Stimulated activated CD8-positive, alpha-beta memory T cell treated with anti-CD3 and anti-CD28 coated beads, Interleukin-7, amount 100 ng/mL, for 1 hour (primary cell): Measurements from ENCODE around the gene CCDC57.

ENCODE experiments used
- DNase-seq, 2 donors: peaks; one replicate each; pipeline ENCODE4 v3.0.0-alpha.2; 2020; ENCODE audit warnings: low read depth in 2 of 2

The CCDC57 gene

DNA sequence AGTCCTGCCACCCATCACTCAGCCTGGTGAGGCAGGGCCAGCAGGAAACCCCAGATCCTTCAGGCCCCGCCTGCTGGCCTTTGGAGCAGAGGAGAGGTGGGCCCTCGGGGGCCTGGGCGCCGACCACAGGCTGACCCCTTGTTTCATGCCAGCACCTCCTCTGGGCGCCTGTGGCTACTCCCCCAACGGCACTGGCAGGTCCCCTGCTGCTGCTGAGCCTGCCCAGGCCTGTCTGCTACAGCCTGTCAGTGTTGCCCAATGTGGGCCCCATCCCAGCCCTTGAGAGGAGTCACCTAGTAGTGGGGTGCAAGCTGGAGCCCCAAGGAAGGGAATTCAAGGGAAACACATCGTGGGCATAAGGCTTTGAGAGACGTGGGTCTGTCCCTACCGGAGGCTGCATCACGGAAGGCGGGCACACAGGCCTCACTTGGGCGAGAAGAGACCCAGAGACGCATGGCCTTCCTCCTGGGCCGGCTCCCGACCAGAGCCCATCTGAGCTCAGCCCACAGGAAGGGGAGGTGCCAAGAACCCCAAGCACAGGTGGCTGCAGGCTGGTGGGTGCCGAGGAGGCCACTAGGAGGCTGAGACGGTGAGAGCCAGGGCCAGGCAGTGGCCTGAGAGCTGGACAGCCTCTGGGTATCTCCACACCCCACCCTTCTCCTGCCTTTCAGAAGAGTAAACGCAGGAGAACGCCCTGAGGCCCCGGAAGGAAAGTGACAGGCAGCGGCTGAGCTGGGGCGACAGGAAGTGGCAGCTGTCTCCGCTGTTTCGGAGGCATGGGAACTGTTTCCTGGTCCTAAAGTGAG, 106.6 kb downstream of the CCDC57 start:
- peak; percentile 9 to 34 for DNase-seq

DNA sequence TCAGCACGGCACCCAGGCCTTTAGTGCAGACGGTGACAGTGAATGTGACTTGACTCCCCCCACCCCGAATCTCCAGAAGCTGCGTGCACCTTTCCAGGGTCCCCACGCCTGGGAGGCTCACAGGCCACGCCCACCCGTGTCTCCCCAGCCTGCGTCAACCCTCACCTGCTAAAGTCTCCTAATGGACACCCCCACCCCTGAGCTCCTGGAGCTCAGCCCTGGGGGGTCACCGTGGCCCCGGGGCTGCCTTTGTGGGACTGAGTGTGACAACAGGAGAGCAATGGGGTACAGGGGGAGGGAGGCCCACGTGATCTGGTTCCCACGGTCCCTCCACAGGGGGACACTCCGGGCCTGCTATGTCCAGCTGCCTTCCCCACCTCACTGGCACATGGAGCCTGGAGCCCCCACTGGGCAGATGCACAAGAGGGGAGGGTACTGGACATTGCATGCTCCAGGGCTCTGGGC, 107.2 kb downstream of the CCDC57 start:
- DNase-seq = no peak

DNA sequence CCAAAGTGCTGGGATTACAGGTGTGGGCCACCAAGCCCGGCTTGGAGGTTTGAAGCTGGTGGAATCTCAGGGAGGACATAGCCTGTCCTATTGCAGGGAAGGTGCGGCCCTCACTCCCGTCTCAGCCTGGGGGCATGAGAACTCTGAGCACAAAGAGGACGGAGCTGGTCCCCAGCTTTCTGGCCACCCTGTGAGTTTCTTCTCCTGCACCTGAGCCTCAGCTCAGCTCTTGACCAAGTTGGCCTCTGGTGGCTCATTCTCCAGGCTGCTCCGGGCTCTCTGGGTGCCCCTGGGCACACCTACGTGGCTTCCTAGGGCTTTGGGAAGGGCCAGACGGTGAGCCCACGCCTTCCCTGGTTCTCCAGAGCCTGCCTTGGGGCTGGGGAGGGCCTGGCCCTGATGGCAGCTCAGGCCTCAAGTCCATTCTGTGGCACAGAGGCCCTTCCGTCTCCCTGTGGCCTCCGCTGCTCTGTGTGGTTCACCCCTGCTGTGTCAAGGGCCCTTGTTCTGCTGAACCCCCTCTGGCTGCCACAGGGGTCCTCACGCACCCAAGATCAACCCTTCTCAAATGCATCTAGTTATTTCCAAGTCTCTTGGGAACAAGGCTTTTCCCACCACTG, 107.7 kb downstream of the CCDC57 start:
- no peak for DNase-seq

DNA sequence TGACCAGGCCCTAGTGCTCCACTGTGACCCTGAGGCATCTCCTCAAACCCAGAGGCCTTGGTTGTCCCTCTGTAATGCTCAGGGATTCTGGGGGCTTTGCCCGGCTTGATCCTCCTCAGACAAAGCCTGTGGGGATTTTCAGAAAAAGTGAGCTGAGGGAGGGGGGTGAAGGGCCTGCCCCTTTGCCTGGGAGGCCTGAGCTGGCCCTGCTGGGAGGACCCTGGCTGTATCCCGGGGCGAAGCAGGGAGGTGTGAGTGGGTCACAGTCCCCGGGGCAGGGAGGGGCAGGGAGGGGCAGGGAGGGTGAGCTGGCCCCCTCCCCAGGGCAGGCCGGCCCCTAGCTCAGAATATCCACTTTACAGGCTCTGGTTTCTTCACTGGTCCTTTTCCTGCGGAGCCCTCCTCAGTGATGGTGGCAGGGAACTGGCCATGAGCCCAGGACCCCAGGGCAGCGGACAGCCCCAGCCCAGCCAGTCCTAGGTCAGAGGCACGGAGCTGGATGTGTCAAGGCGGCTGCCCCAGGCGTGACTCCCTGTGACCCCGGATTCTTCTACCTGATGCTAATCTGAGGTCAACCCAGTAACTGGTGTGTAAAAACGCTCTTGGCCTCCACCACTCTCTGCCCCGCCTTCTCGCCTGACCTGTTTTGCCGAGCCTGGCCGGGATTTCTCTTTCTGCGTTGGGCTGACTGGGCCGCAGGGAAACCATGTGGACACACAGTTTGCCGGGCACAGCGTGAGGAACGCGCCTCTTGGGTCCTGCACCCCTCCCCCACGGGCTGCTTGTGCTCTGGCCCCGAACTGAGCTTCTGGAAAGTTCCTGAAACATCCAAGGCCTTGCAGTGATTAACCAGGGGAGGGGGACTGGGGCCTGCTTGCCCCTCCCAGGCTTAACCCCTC, 108.8 kb downstream of the CCDC57 start:
- DNase-seq = no peak

DNA sequence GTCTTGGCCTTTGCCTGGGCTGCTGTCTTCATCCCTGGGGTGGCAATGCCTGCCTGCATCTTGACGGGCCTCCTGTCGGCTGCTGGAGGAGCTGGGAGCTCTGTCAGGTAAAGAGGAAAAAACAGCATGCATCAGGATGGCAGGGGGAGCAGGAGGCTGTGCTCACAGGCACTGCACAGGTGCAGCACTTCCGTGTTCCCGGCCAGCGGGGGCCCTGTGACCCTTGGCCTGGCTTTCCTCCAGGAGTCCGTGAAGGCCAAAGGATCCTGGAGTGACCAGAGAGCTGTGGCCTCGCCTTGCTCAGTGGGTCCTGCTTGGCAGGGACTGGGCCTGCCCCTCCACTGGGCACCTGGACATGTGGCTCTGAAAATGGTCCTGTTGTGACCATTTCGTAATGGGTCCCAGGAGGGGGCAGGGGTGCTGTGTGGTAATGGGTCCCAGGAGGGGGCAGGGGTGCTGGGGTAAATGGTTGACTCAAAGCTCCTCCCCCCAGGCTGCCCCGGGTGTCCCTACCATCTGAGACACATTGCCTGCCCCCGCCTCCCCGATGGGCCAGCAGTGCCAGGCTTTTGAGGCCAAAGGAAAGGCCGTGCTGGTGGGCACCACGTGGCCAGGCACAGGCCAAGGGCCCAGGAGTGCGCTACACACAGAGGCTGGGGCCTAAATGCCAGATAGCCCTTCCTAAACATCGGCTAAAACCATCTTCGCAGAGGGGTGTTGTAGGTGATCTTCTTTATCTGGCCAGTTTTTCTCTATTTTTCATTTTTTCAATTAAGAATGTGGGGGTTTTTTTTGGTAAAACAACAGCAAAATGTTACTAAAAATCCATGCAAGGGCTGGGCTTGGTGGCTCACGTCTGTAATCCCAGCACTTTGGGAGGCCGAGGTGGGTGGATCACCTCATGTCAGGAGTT, 110.6 kb downstream of the CCDC57 start:
- DNase-seq = no peak

DNA sequence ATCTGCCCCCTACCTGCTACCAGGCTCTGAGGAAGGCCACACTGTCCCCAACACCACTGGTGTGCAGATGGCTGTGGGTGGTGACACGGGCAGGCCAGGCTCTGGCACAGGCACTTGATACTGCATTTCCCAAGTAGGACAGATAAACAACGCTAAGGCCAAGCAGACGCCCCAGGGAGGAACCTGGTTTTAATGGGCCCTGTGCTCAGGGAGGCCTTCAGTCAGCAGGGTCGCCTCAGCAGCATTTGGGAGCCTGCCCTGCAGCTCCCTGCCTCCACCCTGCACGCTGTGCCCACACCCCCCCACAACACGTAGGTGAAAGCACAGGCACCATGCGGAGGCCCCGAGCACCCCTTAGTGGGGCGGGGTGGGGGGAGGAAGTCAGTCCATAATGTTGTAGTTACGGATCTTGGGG, 111.3 kb downstream of the CCDC57 start:
- no peak for DNase-seq

DNA sequence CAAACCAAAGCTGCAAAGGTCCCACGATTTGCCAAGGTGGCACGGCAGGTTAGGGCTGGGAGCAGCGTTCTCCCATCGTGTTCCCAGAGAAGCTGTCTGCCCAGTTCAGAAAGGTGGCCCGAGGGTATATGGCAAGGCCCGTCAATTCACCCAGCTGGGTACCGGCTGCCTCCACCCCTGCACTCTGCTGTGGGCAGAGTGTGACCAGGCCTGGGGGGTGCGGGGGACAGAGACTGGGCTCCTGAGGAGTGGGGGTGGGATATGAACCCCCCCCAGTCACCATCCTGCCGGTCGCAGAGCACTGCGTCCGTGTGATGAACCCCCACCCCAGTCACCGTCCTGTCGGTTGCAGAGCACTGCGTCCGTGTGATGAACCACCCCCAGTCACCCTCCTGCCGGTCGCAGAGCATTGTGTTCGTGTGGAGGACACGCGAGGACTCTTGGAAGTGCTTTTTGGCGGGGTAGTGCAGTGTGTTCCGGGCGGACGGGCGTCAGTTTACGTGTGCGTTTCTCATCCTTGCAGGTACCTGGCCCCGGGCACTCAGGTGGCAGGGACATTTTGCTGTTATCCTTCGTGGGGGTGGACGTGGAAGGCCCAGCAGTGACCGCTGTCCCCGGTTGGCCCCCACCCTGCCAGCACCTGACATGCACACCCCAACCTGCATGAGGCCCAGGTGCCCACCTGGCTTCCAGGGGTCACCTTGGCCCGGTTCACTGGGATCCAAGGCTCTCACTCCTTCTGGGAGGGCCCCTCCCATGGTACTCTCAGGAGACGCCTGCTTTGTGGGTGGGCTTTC, 111.9 kb downstream of the CCDC57 start:
- DNase-seq = no peak

DNA sequence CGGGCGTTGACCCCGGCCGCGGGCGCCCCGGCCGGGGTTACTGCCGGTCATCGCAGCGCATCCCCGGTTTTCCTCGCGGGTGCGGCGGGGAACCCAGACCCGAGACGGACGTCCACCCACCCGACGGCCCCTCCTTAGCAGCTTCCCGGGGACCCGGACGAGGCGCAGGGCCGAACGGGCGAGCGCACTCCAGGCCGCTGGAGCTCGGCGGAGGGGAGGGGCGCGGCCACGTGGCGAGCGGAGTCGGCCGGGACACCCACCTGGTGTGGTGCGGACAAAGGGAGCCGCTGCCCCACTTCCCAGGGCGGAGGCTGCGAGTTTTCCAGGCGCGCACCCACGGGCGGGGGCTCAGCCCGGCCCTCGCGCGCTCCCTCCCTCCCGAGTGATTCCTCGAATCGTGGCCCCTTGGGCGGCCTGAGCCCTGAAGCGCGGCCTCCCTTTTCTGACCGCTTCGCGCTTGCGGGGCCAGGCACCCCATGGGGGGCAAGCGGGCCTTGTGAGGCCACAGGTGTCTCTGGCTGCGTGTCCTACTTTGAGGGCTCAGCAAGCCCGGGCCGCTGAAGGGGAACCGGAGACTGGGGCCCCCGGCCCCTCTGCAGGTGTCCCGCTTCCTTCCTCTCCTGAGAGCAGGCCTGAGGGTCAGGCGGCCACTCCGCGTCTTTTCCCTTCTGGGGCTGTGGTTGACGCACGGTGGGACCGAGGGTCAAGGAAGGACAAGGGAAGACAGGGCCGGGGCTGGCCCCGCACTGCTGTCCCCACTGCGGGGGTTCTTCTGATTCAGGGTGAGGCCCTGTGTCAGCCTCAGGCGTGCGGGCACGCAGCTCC, 113.5 kb downstream of the CCDC57 start:
- DNase-seq = no peak

DNA sequence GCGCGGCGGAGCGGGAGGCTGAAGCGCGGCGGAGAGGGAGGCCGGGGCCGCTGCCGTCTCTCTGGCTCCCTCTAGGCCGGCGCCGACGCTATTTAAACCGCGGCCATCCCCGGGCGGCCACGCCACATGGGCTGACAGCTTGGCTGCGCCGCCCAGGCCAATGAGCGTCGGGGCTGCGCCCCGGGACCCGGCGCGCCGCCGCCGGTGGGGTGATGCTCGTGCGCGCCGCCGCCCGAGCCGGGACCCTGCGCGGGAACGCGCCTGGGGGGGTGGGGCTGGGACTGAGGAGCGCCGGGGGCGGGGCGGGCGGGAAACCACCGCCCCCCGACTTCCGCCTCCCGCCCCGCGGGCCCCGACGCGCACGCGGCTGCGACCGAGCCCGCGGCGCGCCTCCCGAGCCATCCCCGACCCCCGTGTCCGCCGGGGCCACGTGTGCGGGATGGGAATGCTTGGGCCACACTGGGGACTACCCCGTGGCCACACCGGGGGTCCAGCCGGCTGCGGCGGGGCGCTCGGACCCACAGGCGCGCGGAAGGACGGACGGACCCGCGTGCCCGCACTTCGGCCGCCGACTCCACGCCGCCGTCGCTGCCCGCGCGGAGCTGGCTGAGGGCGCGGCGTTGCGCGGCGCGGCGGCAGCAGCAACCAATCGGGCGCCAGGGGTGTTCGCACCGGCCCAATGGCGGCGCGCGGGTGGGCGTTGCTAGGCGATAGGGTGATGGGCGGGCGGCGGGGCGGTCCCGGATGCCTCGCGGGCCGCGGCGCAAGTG, 114.3 kb downstream of the CCDC57 start, which contains the start of gene FASN:
Gene FASN (minus strand): TSS at position 68 of the 770 bp plus-strand sequence. CDS start 1,791 bp downstream, outside the sequence.
- peak; percentile 80 to 81 for DNase-seq

DNA sequence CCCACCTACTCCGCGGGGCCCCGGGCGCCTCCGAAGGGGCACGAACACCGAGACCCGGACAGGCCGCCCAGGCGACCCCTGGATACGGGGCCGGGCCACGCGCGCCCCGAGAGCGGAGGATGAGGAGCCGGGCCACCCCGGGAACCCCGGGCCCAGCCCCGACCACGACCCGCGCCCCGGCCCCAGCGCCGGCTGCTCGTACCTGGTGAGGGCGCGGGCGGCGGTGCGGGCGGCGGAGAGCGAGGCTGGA, 114.8 kb downstream of the CCDC57 start:
- DNase-seq = no peak

DNA sequence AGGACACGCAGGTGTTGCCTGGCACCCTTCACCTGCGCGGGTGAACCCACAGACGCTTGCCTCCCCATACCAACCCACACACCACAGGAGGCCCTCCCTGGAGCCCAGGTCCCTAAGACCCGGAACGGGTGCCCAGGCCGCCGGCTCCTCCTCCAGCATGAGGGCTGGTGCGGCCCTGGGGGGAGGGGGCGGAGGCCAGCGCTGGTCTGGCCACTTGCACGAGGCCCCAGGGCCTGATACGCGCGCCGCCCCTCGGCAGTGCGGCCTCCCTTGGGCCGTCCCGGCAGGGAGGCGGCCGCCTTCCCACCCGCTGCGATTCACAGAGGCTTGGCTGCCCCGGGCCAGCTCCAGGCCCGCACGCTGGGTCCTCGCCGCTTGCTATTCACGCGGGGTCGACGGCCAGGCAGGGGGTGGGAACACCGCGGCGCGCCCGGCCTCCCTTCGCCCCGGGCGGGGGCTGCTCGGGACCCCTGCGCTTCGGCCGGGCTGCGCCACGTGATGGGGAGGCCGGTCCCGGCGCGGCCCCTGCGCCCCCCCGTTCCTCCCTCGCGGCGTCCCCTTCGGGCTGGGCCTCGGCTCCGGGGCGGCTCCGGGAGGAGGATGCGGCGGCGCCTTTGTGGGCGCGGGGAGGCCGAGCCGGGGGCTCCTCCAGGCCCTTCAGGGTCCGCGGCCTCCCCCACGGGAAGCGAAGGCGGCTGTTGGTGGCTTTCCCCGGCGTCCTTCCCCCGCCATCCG, 115.3 kb downstream of the CCDC57 start:
- DNase-seq = no peak

DNA sequence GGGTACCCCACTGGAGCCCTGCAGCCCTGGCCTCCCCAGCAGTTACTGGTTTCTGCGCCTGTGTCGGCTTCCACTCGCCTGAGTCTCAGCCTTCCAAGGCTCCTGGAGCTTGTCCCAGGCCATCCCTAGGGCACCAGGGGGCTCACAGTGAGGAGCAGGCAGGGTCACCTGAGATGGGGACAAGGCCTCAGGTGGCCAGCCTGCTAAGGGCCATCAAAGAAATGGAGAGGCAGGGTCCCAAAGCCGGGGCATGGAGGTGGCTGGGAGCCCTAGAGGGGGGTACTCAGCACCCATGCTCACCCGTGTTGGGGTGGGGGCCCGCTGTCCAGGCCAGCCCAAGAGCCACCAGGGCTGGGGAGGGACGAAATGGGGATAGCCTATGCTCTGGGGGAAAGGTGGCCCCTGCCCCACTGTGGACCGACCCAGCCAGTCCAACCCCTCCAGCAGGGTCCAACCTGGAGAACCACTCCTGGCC, 115.9 kb downstream of the CCDC57 start:
- no peak for DNase-seq

DNA sequence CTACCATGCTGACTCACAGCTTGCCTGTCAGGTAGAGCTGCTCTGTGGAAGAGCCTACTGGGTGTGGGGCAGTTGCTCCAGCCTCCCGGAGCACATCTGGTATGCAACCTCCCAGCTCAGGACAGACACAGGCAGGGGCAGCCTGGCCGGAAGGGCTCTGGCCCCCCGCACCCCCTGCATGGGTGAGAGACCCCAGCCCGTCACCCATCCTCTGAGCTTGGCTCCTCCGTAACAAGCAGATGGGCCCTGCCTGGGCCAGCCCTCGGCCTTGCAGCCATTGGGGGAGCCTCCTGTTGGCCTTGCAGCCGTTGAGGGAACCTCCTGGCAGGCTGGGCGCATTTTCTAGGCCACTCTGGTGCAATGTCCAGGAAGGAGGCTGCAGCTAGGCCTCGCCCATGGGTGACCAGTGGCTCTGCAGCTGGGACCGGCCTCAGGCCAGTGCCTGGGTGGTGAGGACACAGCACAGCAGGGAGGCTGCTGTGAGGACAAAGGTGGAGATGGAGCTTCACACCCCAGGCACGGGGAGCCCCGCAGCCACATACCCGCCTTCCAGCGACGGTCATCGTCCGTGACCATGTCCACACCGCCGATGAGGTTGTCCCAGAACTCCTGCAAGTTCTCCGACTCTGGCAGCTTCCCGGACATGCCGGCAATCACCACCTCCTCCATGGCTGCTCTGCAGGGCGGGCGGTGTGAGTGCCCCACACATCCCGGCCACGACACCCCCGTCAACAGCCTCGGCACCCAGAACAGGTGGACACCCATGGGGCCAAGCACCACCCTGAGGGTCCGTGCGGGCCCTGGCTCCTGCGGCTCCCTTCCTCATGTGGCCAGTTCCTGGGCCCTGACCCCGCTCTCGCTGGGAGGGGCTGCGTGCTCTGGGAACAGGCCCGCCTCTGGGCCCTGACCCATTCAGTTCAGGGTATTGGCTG, 116.6 kb downstream of the CCDC57 start:
- no peak for DNase-seq

DNA sequence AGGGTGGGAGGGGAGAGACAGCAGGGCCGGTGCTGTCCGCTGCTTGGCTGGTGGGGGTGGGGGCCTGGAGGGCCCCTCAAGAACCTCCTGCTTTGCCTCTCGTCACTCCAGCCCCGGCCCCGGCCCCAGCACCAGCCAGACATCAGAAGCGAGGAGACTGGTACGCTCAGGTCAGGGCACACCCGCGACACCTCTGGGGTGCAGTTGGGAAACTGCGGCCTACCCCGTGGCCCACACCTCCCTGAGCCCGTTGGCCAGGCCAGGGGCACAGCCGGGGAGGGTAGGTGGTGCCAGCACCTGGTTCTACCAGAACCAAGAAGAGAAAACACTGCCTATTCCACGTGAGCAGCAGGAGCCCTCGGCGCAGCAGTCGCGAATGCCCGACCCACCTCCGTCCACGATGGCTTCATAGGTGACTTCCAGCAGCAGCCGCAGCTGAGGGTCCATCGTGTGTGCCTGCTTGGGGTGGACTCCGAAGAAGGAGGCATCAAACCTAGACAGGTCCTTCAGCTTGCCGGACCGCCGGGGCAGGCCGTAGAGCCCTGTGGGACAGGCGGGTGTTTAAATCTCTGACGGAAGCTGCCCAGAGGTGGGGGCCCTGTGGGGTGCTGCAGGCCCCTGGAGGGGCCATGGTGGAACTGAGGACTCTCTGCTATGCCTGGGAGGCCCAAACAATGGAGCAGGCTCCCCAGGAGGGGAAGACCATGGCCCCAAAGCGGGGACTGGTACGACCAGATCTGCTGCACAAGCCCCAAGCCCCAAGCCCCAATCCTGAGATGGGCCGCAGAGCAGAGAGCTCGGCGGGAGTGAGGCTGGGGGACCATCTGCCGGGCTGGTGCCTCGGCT, 117.5 kb downstream of the CCDC57 start:
- no peak for DNase-seq

DNA sequence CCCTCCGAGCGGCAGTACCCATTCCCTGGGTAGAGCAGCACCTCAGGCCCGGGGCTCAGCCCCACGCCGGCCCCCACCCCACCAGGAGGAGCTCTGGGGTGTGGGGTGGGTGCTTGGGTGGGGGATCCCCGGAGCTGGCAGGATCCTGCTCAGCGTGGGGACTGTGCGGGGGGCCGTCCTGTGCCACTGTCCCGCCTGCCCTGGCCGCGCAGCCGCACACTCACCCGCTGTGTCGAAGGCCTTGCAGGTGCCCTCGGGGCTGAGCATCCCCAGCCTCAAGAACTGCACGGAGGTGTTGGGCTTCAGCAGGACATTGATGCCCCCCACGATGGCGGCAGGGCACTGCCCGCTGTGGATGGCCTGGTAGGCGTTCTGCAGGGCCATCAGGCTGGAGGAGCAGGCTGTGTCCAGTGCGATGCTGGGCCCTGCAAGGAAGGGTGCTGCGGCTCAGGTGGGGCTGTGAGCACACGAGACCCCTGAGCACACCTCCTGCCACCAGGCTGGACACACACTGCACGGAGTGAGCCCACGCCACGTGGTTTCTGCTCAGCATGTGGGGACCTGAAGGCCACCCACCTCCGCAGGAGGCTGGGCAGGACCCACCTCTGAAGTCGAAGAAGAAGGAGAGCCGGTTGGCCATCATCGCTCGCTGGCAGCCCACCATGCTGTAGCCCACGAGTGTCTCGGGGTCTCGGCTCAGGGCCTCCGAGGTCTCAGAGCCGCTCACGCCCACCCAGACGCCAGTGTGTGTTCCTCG, 119.5 kb downstream of the CCDC57 start:
- DNase-seq = no peak
